RWPE2 (cell line): Measurements from ENCODE around the gene CLCN1.
A peak's percentile ranks its signal among the peaks of the same experiment; 100 is the strongest.

ENCODE experiments used
- ATAC-seq: fragments of 200-7000 bp; cut with Tn5 transposase; 3 replicates; pipeline ENCODE4 v1.9.1; 2021; ENCODE audit warnings: low read depth
- DNase-seq: peaks from one replicate; pipeline ENCODE4 v3.0.0-alpha.2; 2020; ENCODE audit warnings: low spot score
- H3K27ac ChIP-seq: fragments of 450-650 bp; 2 replicates; pipeline ENCODE4 v1.5.1; 2017; ENCODE audit warnings: mild to moderate bottlenecking; ENCODE audit not compliant: poor library complexity, severe bottlenecking
- H3K27me3 ChIP-seq: fragments of 250-450 bp; sonication (Bioruptor Pico); 2 replicates; pipeline ENCODE4 v1.5.1; 2021; ENCODE audit warnings: mild to moderate bottlenecking, moderate library complexity; ENCODE audit not compliant: insufficient read depth, poor library complexity, severe bottlenecking
- H3K36me3 ChIP-seq: fragments of 250-450 bp; sonication (Bioruptor Pico); 2 replicates; pipeline ENCODE4 v1.5.1; 2020; ENCODE audit warnings: low read depth, mild to moderate bottlenecking, moderate library complexity
- H3K4me1 ChIP-seq: fragments of 250-450 bp; sonication (Bioruptor Pico); 2 replicates; pipeline ENCODE4 v1.5.1; 2021; ENCODE audit warnings: mild to moderate bottlenecking, moderate library complexity; ENCODE audit not compliant: insufficient read depth, poor library complexity, severe bottlenecking
- H3K4me3 ChIP-seq: fragments of 250-450 bp; sonication (Bioruptor Pico); 2 replicates; pipeline ENCODE4 v1.5.1; 2021; ENCODE audit warnings: mild to moderate bottlenecking, moderate library complexity; ENCODE audit not compliant: severe bottlenecking
- H3K9me3 ChIP-seq: fragments of 250-450 bp; sonication (Bioruptor Pico); 2 replicates; pipeline ENCODE4 v1.5.1; 2021; ENCODE audit warnings: mild to moderate bottlenecking, moderate library complexity; ENCODE audit not compliant: severe bottlenecking
- TF ChIP-seq, protein P1 (sequence below): fragments of 450-650 bp; IDR thresholded peaks from one replicate; pipeline ENCODE4 v1.5.1; 2017; ENCODE audit warnings: mild to moderate bottlenecking, moderate library complexity; ENCODE audit not compliant: poor library complexity, severe bottlenecking

CLCN1 gene

DNA sequence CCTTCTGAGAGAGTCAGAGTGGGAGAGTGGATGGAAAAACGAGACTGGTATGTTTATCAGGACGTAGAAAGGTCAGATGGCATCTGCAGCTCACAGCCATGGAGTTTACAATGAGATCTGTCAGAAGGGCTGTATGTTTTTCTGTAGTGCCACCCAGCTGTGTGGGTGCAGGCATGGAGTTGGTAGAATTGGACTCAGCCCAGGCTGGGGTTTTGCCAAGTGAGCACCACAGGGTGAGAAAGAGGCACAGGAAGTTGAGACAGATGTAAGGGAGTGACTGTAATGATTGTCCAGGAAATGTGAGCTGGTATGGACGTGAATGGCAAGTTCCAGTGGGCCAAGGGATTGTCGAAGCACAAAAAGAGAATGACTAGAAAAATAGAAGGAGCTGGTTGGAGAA is 56.2 kb downstream of the CLCN1 start:
- Histone ChIP-seq H3K27ac (no peak overlapping the region), H3K4me1 (peaks cover 26% of the 10 kb centered on the region), H3K27me3 (no peaks in the 10 kb centered on the region), H3K4me3 (no peak overlapping the region), H3K36me3 (no peaks in the 10 kb centered on the region), H3K9me3 (no peaks in the 10 kb centered on the region)
- DNase-seq (no peak), ATAC-seq (peak; percentile 68)
- TF ChIP-seq, protein P1, sequence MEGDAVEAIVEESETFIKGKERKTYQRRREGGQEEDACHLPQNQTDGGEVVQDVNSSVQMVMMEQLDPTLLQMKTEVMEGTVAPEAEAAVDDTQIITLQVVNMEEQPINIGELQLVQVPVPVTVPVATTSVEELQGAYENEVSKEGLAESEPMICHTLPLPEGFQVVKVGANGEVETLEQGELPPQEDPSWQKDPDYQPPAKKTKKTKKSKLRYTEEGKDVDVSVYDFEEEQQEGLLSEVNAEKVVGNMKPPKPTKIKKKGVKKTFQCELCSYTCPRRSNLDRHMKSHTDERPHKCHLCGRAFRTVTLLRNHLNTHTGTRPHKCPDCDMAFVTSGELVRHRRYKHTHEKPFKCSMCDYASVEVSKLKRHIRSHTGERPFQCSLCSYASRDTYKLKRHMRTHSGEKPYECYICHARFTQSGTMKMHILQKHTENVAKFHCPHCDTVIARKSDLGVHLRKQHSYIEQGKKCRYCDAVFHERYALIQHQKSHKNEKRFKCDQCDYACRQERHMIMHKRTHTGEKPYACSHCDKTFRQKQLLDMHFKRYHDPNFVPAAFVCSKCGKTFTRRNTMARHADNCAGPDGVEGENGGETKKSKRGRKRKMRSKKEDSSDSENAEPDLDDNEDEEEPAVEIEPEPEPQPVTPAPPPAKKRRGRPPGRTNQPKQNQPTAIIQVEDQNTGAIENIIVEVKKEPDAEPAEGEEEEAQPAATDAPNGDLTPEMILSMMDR = no peak

DNA sequence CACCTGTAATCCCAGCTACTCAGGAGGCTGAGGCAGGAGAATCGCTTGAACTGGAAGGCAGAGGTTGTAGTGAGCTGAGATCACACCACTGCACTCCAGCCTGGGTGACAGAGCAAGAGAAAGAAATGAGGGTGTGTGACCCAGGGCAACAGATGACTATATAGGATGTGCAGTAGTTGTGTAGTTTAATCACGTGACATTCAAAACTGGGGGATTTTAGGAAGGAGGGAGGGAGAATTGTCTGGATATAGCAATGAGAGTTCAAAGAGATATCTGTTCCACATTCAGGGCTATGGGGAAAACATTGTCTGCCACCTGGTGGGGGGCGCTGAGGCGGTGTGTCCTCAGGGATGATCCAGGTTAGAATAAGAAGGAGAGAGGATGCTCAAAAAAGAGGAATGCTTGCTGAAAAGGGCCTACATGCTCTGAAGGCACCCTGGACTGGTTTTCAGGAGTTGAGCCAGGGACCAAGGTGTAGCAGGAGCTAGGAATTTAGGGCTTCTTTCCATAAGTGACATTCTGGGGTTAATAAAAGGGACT is 57.4 kb downstream of the CLCN1 start:
- DNase-seq = no peak
- H3K4me1 ChIP-seq = peaks cover 21% of the 10 kb centered on the region
- TF ChIP-seq, protein P1 = peak; percentile 17
- H3K4me3 ChIP-seq = no peak overlapping the region
- H3K9me3 ChIP-seq = no peaks in the 10 kb centered on the region
- no peaks in the 10 kb centered on the region for H3K27me3 ChIP-seq
- no peaks in the 10 kb centered on the region for H3K36me3 ChIP-seq
- no peak for ATAC-seq
- H3K27ac ChIP-seq = no peak overlapping the region

DNA sequence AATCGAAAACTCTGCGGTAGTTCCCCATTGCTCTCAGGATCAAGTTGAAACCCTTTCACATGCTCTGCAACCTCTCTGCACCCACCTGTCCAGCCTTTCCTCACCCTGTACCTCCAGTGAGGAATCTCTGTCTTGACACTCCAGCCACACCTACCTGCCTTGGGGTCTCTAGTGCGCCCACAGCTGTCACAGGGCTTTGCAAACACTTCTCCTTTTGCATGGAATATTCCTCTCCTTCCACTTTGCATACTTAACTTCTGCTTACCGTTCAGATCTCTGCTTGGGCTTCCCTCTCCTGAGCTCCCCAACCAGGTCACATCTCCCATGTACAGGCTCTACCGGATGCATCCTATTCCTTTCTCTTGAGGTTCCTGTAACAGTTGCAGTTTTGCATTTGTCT is 58.6 kb downstream of the CLCN1 start:
- no peak for ATAC-seq
- Histone ChIP-seq H3K36me3 (no peaks in the 10 kb centered on the region), H3K4me3 (no peak overlapping the region), H3K4me1 (peaks cover 27% of the 10 kb centered on the region), H3K9me3 (no peaks in the 10 kb centered on the region), H3K27ac (no peak overlapping the region), H3K27me3 (no peaks in the 10 kb centered on the region)
- no peak for DNase-seq
- TF ChIP-seq, protein P1 = no peak

DNA sequence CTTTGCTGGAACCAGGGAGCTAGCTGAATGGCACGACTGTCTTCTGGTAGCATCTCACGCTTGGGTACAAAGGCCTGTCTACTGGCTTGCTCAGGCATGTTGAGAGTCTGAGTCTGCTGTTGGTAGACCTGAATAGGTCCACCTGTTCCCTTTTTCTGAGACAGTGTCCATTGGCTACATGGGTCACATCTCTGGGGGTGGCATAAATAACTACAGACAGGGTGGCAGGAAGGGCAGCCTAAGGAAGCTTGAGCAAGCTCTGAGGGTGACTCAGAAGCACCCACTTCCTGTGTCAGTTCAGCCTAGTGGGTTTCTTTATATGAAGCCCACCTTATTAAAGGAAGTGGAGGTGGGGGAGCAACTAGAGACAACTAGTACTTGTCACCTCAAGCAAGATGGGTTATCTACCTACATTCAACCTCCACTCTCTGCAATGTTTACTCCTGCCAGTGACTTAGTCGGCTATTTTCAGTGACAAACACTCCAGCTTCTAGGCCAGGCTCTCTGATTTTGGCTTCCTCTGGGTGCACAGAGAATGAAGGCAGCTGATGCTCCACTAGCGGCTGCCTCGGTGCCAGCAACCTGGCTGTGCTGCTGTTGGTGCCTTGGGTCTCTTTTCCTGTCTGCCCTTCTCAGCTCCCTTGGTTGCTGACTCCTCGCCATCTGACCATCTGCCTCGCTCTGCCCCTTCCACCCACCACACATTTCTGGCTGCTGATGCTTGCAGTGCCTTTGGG is 59.6 kb downstream of the CLCN1 start:
- DNase-seq = no peak
- TF ChIP-seq, protein P1 = no peak

DNA sequence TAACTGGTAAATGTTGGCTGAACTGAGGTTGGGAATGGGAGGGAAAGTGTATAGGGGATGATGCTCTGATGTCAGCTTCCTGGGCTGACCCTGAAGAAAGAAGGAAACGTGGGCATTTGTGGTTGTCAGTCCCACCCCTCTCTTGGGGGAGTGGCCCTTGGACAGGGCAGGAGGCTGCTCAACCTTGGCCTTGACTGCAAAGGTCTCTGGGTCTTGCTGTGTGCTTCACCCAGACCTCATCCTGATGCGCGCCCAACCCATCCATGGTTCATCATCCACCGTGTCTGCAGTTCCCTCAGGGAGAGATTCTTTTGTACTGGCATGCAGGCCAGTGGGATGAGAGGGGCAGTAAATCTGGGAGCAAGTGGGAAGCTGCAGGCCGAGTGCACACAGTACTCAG is 60.5 kb downstream of the CLCN1 start:
- Histone ChIP-seq H3K36me3 (no peaks in the 10 kb centered on the region), H3K4me3 (no peak overlapping the region), H3K27me3 (no peaks in the 10 kb centered on the region), H3K9me3 (no peaks in the 10 kb centered on the region), H3K27ac (no peak overlapping the region), H3K4me1 (peaks cover 29% of the 10 kb centered on the region)
- no peak for DNase-seq
- TF ChIP-seq, protein P1 = no peak
- ATAC-seq = no peak

More for the DNA sequence above, 59.6 kb downstream of the CLCN1 start:
- Histone ChIP-seq H3K36me3 (no peaks in the 10 kb centered on the region), H3K4me3 (no peak overlapping the region), H3K4me1 (peaks cover 29% of the 10 kb centered on the region), H3K9me3 (no peaks in the 10 kb centered on the region), H3K27me3 (no peaks in the 10 kb centered on the region), H3K27ac (peak overlapping the region; percentile 26)
- 0 out of 3 replicates have a peak, but pooled peaks have one; percentile 9 for ATAC-seq
